KOPT-K1 (cell line): Measurements from ENCODE around the gene MINPP1.
"Not testable (repeated sequence)": the region's sequence is repeated elsewhere in the genome, so short reads cannot be mapped to it uniquely, and the experiment has no call there.

Experiments
- H3K27ac ChIP-seq: fragments of 200-600 bp; sonication (generic); 2 replicates; pipeline ENCODE4 v1.5.1; 2016; ENCODE audit warnings: antibody characterized with exemption, mild to moderate bottlenecking, low read depth, low read length; ENCODE audit not compliant: poor library complexity, severe bottlenecking
- H3K36me3 ChIP-seq: fragments of 200-600 bp; sonication (generic); 2 replicates; pipeline ENCODE4 v1.5.1; 2017; ENCODE audit warnings: antibody characterized with exemption, mild to moderate bottlenecking, low read length, moderate library complexity; ENCODE audit not compliant: insufficient read depth
- H3K9me3 ChIP-seq: fragments of 200-600 bp; sonication (generic); 2 replicates; pipeline ENCODE4 v1.5.1; 2017; ENCODE audit warnings: antibody characterized with exemption, low read length, mild to moderate bottlenecking; ENCODE audit not compliant: insufficient read depth, poor library complexity, severe bottlenecking

MINPP1 gene

DNA sequence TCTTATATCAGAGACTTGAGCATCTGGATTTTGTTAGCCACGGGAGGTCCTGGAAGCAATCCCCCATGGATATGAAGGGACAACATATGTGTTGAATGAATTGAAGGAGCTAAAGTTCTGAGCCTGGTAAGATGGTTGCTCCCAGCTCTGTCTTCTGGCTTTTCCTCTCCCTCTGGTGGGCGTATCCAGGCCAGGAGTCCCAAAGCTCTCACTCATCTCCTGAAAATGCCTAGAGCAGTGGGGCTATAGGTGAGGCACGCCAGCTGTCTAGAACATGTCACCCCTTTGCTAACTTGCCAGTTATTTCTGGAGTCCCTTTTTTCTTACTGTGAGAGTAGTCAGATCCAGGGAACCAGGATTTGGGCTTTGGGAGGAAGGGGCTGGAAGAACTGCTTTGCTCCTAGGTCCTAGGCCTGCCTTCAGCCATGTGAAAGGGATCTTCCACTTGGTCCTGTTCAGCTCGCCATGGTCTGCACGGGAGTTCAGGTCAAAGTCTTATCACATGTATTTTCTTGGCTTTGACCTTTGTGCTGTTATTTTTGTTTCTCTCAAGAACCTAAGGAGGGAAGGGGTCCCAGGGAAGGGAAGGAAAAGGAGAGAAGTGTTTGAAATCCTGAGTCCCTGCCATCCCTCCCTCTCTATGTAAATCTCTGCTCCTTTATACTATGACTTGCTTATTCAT, 73.6 kb downstream of the MINPP1 start:
- Histone ChIP-seq H3K9me3 (no peaks in the 10 kb centered on the region), H3K27ac (no peak overlapping the region), H3K36me3 (no peaks in the 10 kb centered on the region)

GRCh38 chr10:87578842-87579401, 74.2 kb downstream of the MINPP1 start:
- H3K36me3 ChIP-seq = no peaks in the 10 kb centered on the region
- H3K27ac ChIP-seq = no peak overlapping the region
- H3K9me3 ChIP-seq = no peaks in the 10 kb centered on the region

DNA sequence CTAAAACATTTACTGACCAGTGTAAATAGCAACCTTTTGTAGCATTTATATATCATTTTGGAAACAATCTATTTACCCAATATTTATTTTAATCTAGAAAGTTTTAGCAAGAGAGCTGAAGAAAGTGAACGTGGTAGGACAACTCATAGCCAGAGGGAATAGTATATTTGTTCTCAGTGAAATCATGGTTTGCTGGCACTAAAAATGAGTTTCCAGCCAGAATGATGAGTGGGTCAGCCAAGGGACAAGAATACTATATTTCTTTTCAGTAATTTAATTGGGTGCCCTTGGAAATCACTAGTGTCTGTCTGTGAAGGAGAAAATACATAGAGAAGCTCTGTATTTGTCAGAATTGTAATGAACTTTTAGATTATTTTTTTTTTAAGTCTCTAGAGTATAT, 74.9 kb downstream of the MINPP1 start:
- no peak overlapping the region for H3K27ac ChIP-seq
- no peaks in the 10 kb centered on the region for H3K36me3 ChIP-seq
- no peaks in the 10 kb centered on the region for H3K9me3 ChIP-seq

GRCh38 chr10:87580016-87580415, 75.3 kb downstream of the MINPP1 start:
- Histone ChIP-seq H3K36me3 (no peaks in the 10 kb centered on the region), H3K27ac (no peak overlapping the region)

GRCh38 chr10:87585565-87586514, 81.1 kb downstream of the MINPP1 start:
- H3K36me3 ChIP-seq = no peaks in the 10 kb centered on the region
- no peak overlapping the region for H3K27ac ChIP-seq
- H3K9me3 ChIP-seq = no peaks in the 10 kb centered on the region

More at GRCh38 chr10:87580016-87580415, 75.3 kb downstream of the MINPP1 start:
- H3K9me3 ChIP-seq = no peaks in the 10 kb centered on the region

GRCh38 chr10:87589645-87590051, 85.0 kb downstream of the MINPP1 start:
- Histone ChIP-seq H3K36me3 (no peaks in the 10 kb centered on the region), H3K9me3 (no peaks in the 10 kb centered on the region), H3K27ac (no peak overlapping the region)

DNA sequence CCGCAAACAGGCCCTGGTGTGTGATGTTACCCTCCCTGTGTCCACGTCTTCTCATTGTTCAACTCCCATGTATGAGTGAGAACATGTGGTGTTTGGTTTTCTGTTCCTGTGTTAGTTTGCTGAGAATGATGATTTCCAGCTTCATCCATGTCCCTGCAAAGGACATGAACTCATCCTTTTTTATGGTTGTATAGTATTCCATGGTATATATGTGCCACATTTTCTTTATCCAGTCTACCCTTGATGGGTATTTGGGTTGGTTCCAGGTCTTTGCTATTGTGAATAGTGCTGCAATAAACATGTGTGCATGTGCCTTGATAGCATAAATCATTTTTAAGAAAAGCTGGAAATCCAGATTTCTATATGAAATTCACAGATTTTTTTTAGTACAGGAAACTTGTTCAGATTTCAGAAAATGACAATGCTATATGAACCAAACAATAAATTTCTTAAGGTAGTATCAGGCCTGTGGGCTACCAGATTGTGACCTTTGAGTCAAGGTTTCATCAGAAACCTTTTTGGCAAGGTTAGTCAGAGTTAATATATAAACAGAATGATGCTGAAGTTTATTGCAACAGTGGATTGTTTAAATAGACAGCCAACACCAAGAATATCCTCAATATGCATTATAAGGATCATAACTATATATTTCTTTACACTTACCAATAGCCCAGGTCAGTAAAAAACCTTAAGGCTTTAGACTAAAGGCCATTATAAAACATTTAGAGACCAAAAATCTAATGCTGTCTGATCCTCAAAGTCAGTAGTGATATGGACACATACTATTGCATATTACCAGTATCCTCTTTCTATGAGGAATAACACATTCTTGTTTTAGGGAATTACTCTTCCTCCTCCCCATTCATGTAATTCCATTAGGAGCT, 86.3 kb downstream of the MINPP1 start:
- H3K36me3 ChIP-seq = no peaks in the 10 kb centered on the region
- no peak overlapping the region for H3K27ac ChIP-seq
- H3K9me3 ChIP-seq = no peaks in the 10 kb centered on the region

DNA sequence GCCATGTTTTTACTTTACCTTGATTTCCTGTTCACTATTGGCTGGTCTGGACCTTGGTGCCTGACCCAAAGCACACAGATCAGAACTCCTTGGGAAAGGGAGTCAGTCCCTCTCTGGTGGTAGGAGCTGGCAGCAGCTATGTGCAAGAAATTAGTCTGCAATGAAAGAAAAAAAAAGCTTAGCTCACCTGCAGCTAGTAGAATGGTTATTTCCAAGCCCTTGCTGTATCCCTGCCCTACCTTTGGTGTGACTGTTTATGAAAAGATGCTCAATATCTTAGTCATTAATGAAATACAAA, 86.8 kb downstream of the MINPP1 start:
- no peaks in the 10 kb centered on the region for H3K36me3 ChIP-seq
- no peaks in the 10 kb centered on the region for H3K9me3 ChIP-seq
- H3K27ac ChIP-seq = no peak overlapping the region

DNA sequence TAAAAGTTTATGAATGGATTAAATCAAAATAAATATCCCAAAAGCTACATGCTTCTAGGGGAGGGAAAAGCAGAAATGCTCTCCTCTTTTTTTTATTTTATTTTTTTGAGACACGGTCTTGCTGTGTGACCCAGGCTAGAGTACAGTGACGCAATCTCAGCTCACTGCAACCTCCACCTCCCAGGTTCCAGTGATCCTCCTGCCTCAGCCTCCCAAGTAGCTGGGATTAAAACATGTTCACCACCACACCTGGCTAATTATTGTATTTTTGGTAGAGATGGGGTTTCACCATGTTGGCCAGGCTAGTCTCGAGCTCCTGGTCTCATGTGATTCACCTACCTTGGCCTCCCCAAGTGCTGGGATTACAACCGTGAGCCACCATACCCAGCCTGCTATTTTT, 88.2 kb downstream of the MINPP1 start:
- H3K36me3 ChIP-seq, H3K27ac ChIP-seq, H3K9me3 ChIP-seq: not testable (repeated sequence)

- H3K9me3 ChIP-seq = no peaks in the 10 kb centered on the region
- H3K27ac ChIP-seq = no peak overlapping the region
- no peaks in the 10 kb centered on the region for H3K36me3 ChIP-seq
Measured at GRCh38 chr10:87593702-87594101, 89.0 kb downstream of the MINPP1 start.

GRCh38 chr10:87594181-87594580, 89.5 kb downstream of the MINPP1 start:
- H3K27ac ChIP-seq = no peak overlapping the region
- no peaks in the 10 kb centered on the region for H3K9me3 ChIP-seq
- no peaks in the 10 kb centered on the region for H3K36me3 ChIP-seq

GRCh38 chr10:87594864-87595263, 90.2 kb downstream of the MINPP1 start:
- H3K9me3 ChIP-seq = no peaks in the 10 kb centered on the region
- no peaks in the 10 kb centered on the region for H3K36me3 ChIP-seq
- H3K27ac ChIP-seq = no peak overlapping the region

- no peak overlapping the region for H3K27ac ChIP-seq
- H3K36me3 ChIP-seq = no peaks in the 10 kb centered on the region
- no peaks in the 10 kb centered on the region for H3K9me3 ChIP-seq
Measured at GRCh38 chr10:87596351-87596750, 91.7 kb downstream of the MINPP1 start.

DNA sequence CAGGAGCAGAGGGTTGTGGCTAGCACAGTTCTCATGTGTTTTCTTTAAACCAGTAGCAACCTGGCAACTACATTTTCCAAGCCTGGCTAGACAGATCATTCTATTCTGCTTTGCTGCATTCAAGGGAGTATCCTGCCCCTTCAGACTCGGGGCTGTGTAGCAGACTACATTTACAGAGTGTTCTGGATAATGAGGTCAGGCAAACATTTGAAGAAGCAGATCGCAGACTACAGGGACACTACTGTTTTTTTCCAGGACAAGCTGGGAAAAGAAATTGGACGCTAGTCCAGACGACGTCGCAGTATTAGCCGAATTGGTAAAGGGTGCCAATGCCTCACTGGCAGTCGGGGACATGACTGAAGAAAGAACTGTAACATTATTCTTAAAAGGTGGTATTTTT, 94.0 kb downstream of the MINPP1 start:
- H3K36me3 ChIP-seq = no peaks in the 10 kb centered on the region
- H3K9me3 ChIP-seq = no peaks in the 10 kb centered on the region
- H3K27ac ChIP-seq = no peak overlapping the region

DNA sequence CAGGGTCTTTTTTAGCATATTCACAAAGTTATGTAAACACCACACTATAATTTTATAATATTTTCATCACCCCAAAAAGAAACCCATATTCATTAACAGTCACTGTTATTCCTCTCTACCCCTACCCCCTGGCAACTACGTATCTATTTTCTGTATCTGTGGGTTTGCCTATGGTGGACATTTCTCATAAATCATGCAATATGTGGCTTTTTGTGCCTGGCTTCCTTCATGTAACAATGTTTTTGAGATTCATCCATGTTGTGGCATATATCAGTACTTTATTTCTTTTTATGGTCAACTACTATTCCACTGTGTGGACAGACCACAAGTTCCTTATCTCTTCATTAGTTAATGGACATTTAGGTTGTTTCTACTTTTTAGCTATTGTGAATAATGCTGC, 95.9 kb downstream of the MINPP1 start:
- Histone ChIP-seq H3K9me3 (no peaks in the 10 kb centered on the region), H3K27ac (no peak overlapping the region), H3K36me3 (no peaks in the 10 kb centered on the region)
